ENCODE results near the gene ITGA6. TPM values are rescaled to one million over a fixed set of nuclear protein-coding genes. Genes with fewer than 3 reads are reported as not detected.
A peak's percentile ranks its signal among the peaks of the same experiment; 100 is the strongest.

The ITGA6 gene
- total RNA-seq, 1 experiment from 2014 or later: 78.3 TPM

GRCh38 chr2:172442072-172442895 is 14.9 kb downstream of the ITGA6 start:
- no peak overlapping the region for H3K4me2 ChIP-seq (ENCODE audit: insufficient read depth, insufficient read length, low read length)
- no peaks in the 10 kb centered on the region for H3K9me3 Mint-ChIP-seq
- no peak overlapping the region for H4K8ac ChIP-seq (replicated peaks; ENCODE audit: insufficient read length, low read depth, low read length)
- no peaks in the 10 kb centered on the region for H3K23me2 ChIP-seq (ENCODE audit: insufficient read length, low read depth, low read length, poor library complexity, severe bottlenecking)
- H2BK120ac ChIP-seq (ENCODE audit: low read depth, low read length, poor library complexity, severe bottlenecking): no peak overlapping the region
- no peak overlapping the region for H4K91ac ChIP-seq (ENCODE audit: insufficient read length, low read depth, low read length)
- no peaks in the 10 kb centered on the region for H3K9me3 ChIP-seq (ENCODE audit: control insufficient read depth, low read depth, low read length)
- H3K4ac ChIP-seq (ENCODE audit: low read depth, low read length): no peak overlapping the region
- no peak overlapping the region for H4K5ac ChIP-seq (ENCODE audit: insufficient read length, low read depth, low read length)
- H2AFZ ChIP-seq (ENCODE audit: low read length): no peak overlapping the region
- no peak overlapping the region for H2BK5ac ChIP-seq (ENCODE audit: insufficient read length, low read length)
- H3K56ac ChIP-seq (ENCODE audit: insufficient read length, low read depth, low read length): no peak overlapping the region
- no peak overlapping the region for H3K9ac ChIP-seq (ENCODE audit: extremely low read depth, insufficient read length, low read length)
- H3K36me3 Mint-ChIP-seq (ENCODE audit: insufficient read depth in 1 of 3, low read depth in 3 of 3): peaks cover 11 to 16% (median 13%) of the 10 kb centered on the region in 3 experiments; a peak in 6 of 7 replicates
- no peak overlapping the region for H3K4me3 Mint-ChIP-seq
- WGBS (ENCODE audit: extremely low coverage, insufficient read length, low lambda C conversion rate): no CpG with 5 or more reads among the region's 10 CpGs
- no peaks in the 10 kb centered on the region for H3K27me3 ChIP-seq (ENCODE audit: insufficient read depth, low read length)
- no peak overlapping the region for H2AK5ac ChIP-seq (ENCODE audit: insufficient read length, low read length)
- H3K27ac ChIP-seq (ENCODE audit: insufficient read length, low read depth, low read length): no peak overlapping the region
- no peak overlapping the region for H3K18ac ChIP-seq (ENCODE audit: insufficient read length, low read depth, low read length)
- no peak overlapping the region for H3K23ac ChIP-seq (ENCODE audit: insufficient read length, low read depth, low read length)
- H2BK15ac ChIP-seq (ENCODE audit: low read depth, low read length): no peak overlapping the region
- peak; percentile 50 for DNase-seq
- no peaks in the 10 kb centered on the region for H4K20me1 ChIP-seq (ENCODE audit: control insufficient read depth, insufficient read depth, insufficient read length)
- H3K14ac ChIP-seq (ENCODE audit: insufficient read depth, low read length): no peak overlapping the region
- H2BK20ac ChIP-seq (ENCODE audit: low read depth, low read length, poor library complexity, severe bottlenecking): no peak overlapping the region
- H3K4me1 ChIP-seq (ENCODE audit: insufficient read depth, low read length): peaks cover 19% of the 10 kb centered on the region
- peak overlapping the region in 2 of 3 experiments; percentile 2 to 85; a peak in 4 of 7 replicates for H3K27ac Mint-ChIP-seq
- no peak for TF ChIP-seq CTCF (conservative IDR thresholded peaks at IDR 0.05)
- no peak overlapping the region for H2BK12ac ChIP-seq (ENCODE audit: insufficient read length, low read depth, low read length)
- no peaks in the 10 kb centered on the region for H3K27me3 Mint-ChIP-seq (ENCODE audit: low read depth)
- H3T11ph ChIP-seq (ENCODE audit: low read length): no peak overlapping the region
- H3K79me1 ChIP-seq (ENCODE audit: insufficient read depth, low read depth, low read length, poor library complexity, severe bottlenecking): peaks cover 10% of the 10 kb centered on the region
- H3K79me2 ChIP-seq (ENCODE audit: insufficient read depth, low read length): peaks cover 29% of the 10 kb centered on the region; the same call in 1 of the 2 replicates
- H3K4me1 Mint-ChIP-seq: peaks cover 47 to 54% of the 10 kb centered on the region in 2 experiments

Measured in H9 (cell line).